Stimulated activated CD8-positive, alpha-beta memory T cell treated with anti-CD3 and anti-CD28 coated beads, Interleukin-7, amount 100 ng/mL, for 48 hours (primary cell): ENCODE results near the gene MTA1.

ENCODE experiments used
- DNase-seq, 2 donors: peaks; one replicate each; pipeline ENCODE4 v3.0.0-alpha.2; 2020; ENCODE audit warnings: low read depth in 1 of 2; ENCODE audit errors: extremely low read depth in 1 of 2

The MTA1 gene

GRCh38 chr14:105495990-105496830 is 76.6 kb downstream of the MTA1 start:
- no peak for DNase-seq

- no peak for DNase-seq
Observed at GRCh38 chr14:105496831-105497591, 77.4 kb downstream of the MTA1 start.

GRCh38 chr14:105497671-105498429 is 78.2 kb downstream of the MTA1 start:
- no peak for DNase-seq

GRCh38 chr14:105498430-105499255 is 79.0 kb downstream of the MTA1 start:
- no peak for DNase-seq

GRCh38 chr14:105499256-105500035 is 79.8 kb downstream of the MTA1 start:
- no peak for DNase-seq

GRCh38 chr14:105500036-105500725 is 80.6 kb downstream of the MTA1 start:
- no peak for DNase-seq

GRCh38 chr14:105500726-105501101 is 81.1 kb downstream of the MTA1 start:
- DNase-seq: no peak

GRCh38 chr14:105501504-105502291 is 82.1 kb downstream of the MTA1 start:
- DNase-seq: no peak

GRCh38 chr14:105502446-105503295 is 83.0 kb downstream of the MTA1 start:
- DNase-seq: no peak

- no peak for DNase-seq
Observed at GRCh38 chr14:105503296-105503640, 83.6 kb downstream of the MTA1 start.

- DNase-seq: no peak
Observed at GRCh38 chr14:105503935-105504692, 84.5 kb downstream of the MTA1 start.

GRCh38 chr14:105505101-105505500 is 85.5 kb downstream of the MTA1 start:
- DNase-seq: no peak

- no peak for DNase-seq
Observed at GRCh38 chr14:105507247-105507646, 87.6 kb downstream of the MTA1 start.

GRCh38 chr14:105508069-105508468 is 88.4 kb downstream of the MTA1 start:
- no peak for DNase-seq

- DNase-seq: no peak
Observed at GRCh38 chr14:105508601-105509000, 89.0 kb downstream of the MTA1 start.

- no peak for DNase-seq
Observed at GRCh38 chr14:105517096-105517495, 97.5 kb downstream of the MTA1 start.
